ENCODE data around the gene CHST15. TPM values are rescaled to one million over a fixed set of nuclear protein-coding genes. Genes with fewer than 3 reads are reported as not detected.

CHST15 gene
- total and polyA plus RNA-seq, 2 experiments from 2014 or later = 0.92 to 1.9 TPM

GRCh38 chr10:124056337-124056980 is 36.9 kb downstream of the CHST15 start:
- H3K4me1 ChIP-seq (ENCODE audit: low read depth) = peaks cover 2% of the 10 kb centered on the region
- TF ChIP-seq CTCF (IDR thresholded peaks at IDR 0.05; ENCODE audit: low read depth, low read length) = no peak
- H3K27me3 ChIP-seq = no peaks in the 10 kb centered on the region
- H3K36me3 ChIP-seq = no peaks in the 10 kb centered on the region
- no peak overlapping the region for H3K27ac ChIP-seq
- no peak for DNase-seq (ENCODE audit: low read depth in 1 of 2, low spot score in 1 of 2)
- H3K4me3 ChIP-seq = no peak overlapping the region
- no peaks in the 10 kb centered on the region for H3K9me3 ChIP-seq (ENCODE audit: low read depth)

- no peaks in the 10 kb centered on the region for H3K27me3 ChIP-seq
- H3K36me3 ChIP-seq = no peaks in the 10 kb centered on the region
- no peak overlapping the region for H3K4me3 ChIP-seq
- DNase-seq (ENCODE audit: low read depth in 1 of 2, low spot score in 1 of 2) = peak in 1 of 2 donors; percentile 38
- TF ChIP-seq CTCF (IDR thresholded peaks at IDR 0.05; ENCODE audit: low read depth, low read length) = no peak
- H3K4me1 ChIP-seq (ENCODE audit: low read depth) = peaks cover 4% of the 10 kb centered on the region
- H3K27ac ChIP-seq = no peak overlapping the region
- H3K9me3 ChIP-seq (ENCODE audit: low read depth) = no peaks in the 10 kb centered on the region
These were observed 39.4 kb downstream of the CHST15 start for GRCh38 chr10:124053971-124054370.

- Histone ChIP-seq H3K9me3 (ENCODE audit: low read depth) (no peaks in the 10 kb centered on the region), H3K27ac (no peak overlapping the region), H3K4me3 (no peak overlapping the region), H3K27me3 (no peaks in the 10 kb centered on the region), H3K4me1 (ENCODE audit: low read depth) (peaks cover 4% of the 10 kb centered on the region), H3K36me3 (no peaks in the 10 kb centered on the region)
- no peak for TF ChIP-seq CTCF (IDR thresholded peaks at IDR 0.05; ENCODE audit: low read depth, low read length)
- DNase-seq (ENCODE audit: low read depth in 1 of 2, low spot score in 1 of 2) = no peak
These were observed 40.8 kb downstream of the CHST15 start for GRCh38 chr10:124052561-124052960.

GRCh38 chr10:124050021-124051015 is 43.1 kb downstream of the CHST15 start:
- Histone ChIP-seq H3K4me3 (no peak overlapping the region), H3K27me3 (no peaks in the 10 kb centered on the region), H3K27ac (no peak overlapping the region), H3K9me3 (ENCODE audit: low read depth) (no peaks in the 10 kb centered on the region), H3K36me3 (no peaks in the 10 kb centered on the region), H3K4me1 (ENCODE audit: low read depth) (peaks cover 4% of the 10 kb centered on the region)
- TF ChIP-seq CTCF (IDR thresholded peaks at IDR 0.05; ENCODE audit: low read depth, low read length) = no peak
- DNase-seq (ENCODE audit: low read depth in 1 of 2, low spot score in 1 of 2) = no peak

GRCh38 chr10:124049484-124049883 is 43.9 kb downstream of the CHST15 start:
- Histone ChIP-seq H3K36me3 (no peaks in the 10 kb centered on the region), H3K4me3 (no peak overlapping the region), H3K4me1 (ENCODE audit: low read depth) (peaks cover 4% of the 10 kb centered on the region), H3K27ac (no peak overlapping the region), H3K9me3 (ENCODE audit: low read depth) (no peaks in the 10 kb centered on the region), H3K27me3 (no peaks in the 10 kb centered on the region)
- TF ChIP-seq CTCF (IDR thresholded peaks at IDR 0.05; ENCODE audit: low read depth, low read length) = no peak
- no peak for DNase-seq (ENCODE audit: low read depth in 1 of 2, low spot score in 1 of 2)
